Left ventricle myocardium superior (tissue), 1 donor: Measurements from ENCODE around the gene ENDOU. TPM values are rescaled to one million over a fixed set of nuclear protein-coding genes. Genes with fewer than 3 reads are reported as not detected.

ENCODE experiments used
- ATAC-seq: fragments of 200-7000 bp; cut with Tn5 transposase; one replicate; pipeline ENCODE4 v1.9.1; 2020; ENCODE audit warnings: mild to moderate bottlenecking, moderate library complexity
- DNase-seq: peaks from one replicate; pipeline ENCODE4 v3.0.0-alpha.2; 2020
- intact Hi-C: fragments of 100-400 bp; cut with micrococcal nuclease; formaldehyde crosslinking; loops from one replicate; pipeline ENCODE4 v1.11.0; 2022
- long read RNA-seq: library from polyadenylated mRNA; unstranded; transcript quantifications from one replicate; pipeline ENCODE4 v2.0.0, GENCODE V29; 2021
- total RNA-seq: library from RNA; stranded (reverse); fragmentation: NEBNext Ultra II Directional; extraction: Animal tissue kit (Norgen Biotek cat#: 25700); gene quantifications from one replicate; pipeline ENCODE4 v1.2.1, GENCODE V29; 2021
- donor health status: DM: no; HTN: yes; CAD: no; lungs with severe emphysema.

The ENDOU gene, protein sequence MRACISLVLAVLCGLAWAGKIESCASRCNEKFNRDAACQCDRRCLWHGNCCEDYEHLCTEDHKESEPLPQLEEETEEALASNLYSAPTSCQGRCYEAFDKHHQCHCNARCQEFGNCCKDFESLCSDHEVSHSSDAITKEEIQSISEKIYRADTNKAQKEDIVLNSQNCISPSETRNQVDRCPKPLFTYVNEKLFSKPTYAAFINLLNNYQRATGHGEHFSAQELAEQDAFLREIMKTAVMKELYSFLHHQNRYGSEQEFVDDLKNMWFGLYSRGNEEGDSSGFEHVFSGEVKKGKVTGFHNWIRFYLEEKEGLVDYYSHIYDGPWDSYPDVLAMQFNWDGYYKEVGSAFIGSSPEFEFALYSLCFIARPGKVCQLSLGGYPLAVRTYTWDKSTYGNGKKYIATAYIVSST
- total RNA-seq = 0.30 TPM
- long read RNA-seq = 0 reads

DNA sequence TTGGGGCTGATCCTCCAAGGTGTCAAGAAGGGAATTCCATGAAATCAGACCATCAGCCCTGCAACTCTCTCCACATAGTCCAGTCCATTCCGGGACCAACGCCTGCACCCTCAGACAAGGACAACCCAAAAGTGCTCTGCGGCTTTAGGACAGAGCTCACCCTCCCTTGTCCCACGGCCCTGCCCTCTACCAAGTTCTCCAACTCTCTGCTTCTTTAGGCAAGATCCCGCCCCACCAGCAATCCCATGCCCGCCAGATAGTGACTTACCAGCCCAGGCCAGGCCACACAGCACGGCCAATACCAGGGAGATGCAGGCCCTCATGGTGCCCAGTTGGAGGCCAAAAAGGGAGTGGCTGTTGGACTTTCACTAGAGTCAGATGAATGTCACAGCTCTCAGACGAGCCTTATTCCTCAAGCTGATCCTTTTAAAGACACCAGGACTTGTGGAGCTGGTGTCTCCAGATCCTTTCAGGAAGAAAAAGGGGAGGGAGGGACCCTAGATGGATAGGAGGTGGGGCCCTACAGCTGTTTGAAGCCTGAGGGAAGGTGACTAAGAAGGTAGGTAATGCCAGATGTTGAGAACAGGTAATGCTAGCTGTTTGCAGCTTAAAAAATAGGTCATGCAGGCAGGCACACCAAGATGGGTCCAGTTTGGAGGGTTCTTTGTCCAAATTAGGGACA lies at the start of gene ENDOU:
Gene ENDOU, minus strand, starts transcription at position 400 of the 682 bp plus-strand sequence. Its CDS starts 77 bp downstream, at position 323.
- no peak for ATAC-seq
- no peak for DNase-seq
- intact Hi-C loops = no loop called here

DNA sequence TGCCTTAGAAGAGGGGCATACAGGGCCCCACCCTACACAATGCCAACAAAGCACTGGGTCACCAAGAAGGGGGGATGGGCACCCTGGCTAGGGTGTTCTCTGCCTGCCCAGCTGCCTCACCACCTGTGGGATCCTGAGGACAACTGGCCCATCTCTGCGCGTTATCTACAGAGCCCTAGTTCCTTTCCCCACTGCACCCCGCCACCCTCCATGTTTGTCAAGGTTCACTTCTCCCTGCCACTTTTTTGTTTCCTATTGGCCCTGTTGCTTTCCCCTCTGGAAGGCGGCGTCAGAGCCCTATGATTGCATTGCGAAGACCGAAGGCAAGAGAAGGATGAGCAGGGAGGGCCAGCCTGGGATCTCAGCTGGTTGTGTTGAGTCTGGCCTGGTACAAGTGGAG lies 49.4 kb upstream of the ENDOU start:
- ATAC-seq = no peak
- intact Hi-C loops = loop anchor here (10.0 kb wide), 1 partner anchor 60 kb away; no protein-coding TSS in a partner anchor
- DNase-seq = no peak

DNA sequence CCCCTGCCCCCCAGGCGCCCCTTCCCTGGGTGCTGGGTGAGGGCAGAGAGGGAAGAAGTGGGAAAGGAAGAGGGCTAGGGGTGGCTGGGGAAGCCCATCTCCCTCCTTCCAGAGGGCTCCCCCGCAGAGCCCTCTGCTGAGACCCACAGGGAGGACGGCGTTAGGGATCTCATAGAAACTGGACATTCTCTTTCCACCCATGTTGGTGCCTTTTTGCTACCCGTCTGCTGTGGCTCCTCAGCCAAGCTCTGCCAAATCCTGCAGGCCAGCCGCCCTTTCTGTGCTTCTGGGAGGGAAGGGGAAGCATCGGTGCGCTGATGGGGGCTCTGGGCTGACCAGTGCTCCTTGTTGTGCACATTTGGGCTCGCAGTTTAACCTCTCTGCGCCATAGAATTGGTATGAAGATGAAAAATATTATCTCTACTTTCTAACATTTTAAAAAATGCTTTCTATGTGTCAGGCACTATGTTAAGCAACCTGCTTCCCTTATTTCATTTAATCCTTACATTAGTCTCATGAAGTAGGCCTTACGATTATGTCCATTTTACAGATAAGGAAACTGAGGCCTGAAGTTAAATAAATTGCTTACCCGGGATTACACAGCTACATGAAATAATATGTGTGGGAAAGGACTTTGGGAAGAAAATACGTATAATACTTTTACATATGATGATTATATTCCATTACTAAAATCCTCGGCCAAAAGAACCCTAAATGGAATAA lies 48.7 kb upstream of the ENDOU start:
- peak; percentile 30 for DNase-seq
- intact Hi-C loops = loop anchor here (10.0 kb wide), 1 partner anchor 61 kb away; no protein-coding TSS in a partner anchor
- ATAC-seq = peak; percentile 5

DNA sequence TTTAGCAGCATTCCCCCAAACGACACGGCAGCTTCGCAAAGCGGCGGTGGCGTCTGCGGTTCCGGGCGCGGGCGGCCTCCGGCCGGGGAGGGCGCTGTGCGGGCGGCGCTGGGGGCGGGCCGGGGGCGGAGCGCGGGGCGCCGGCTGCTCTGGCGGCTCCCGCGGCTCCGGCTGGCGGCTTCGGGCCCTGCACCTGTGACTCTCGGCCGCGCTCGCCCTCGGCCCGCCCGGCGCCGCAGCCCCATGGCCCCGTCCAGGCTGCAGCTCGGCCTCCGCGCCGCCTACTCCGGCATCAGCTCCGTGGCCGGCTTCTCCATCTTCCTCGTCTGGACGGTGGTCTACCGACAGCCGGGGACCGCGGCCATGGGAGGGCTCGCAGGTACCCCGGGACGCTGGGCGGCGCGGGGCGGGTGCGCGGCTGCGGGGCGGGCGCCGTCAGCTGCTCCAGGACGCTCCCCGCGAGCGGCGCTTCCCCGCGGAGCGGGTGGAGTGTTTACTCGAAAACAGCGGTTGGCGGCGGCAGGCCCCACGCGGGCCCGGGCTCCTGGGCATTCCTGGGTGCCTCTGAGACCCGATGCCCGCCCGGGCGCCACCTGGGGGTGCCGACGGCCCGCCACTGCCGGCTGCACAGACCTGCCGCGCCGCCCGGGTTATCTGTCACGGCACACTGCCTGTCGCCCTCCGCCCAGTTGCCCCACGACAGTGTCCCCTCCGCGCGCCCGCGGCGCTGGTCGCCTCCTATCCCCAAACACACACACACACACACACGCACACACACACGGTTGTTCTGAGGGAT lies 48.0 kb upstream of the ENDOU start, which contains the start of gene SLC48A1:
Gene SLC48A1, plus strand, starts transcription at position 177 of the 796 bp plus-strand sequence. Its CDS starts 67 bp downstream, at position 244.
- intact Hi-C loops = loop anchor here (10.0 kb wide), 1 partner anchor 62 kb away; no protein-coding TSS in a partner anchor
- DNase-seq = peak; percentile 90
- peak; percentile 84 for ATAC-seq

DNA sequence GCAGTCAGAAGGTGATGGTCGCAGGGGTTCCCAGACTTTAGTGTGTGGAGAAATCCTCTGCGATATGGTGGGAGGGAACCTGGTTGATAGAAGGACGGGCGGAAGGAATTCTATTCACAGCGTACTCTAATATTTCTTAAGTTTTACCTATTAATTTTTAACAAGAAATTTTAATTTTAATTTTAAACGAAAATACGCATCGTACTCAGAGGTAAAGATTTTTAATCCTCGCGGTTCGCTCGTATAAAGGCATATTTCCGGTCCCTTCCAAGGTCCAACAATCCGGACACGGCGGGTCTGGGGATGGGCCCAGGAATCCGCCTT lies 47.4 kb upstream of the ENDOU start:
- no peak for DNase-seq
- ATAC-seq = no peak
- intact Hi-C loops = loop anchor here (10.0 kb wide), 1 partner anchor 62 kb away; no protein-coding TSS in a partner anchor

DNA sequence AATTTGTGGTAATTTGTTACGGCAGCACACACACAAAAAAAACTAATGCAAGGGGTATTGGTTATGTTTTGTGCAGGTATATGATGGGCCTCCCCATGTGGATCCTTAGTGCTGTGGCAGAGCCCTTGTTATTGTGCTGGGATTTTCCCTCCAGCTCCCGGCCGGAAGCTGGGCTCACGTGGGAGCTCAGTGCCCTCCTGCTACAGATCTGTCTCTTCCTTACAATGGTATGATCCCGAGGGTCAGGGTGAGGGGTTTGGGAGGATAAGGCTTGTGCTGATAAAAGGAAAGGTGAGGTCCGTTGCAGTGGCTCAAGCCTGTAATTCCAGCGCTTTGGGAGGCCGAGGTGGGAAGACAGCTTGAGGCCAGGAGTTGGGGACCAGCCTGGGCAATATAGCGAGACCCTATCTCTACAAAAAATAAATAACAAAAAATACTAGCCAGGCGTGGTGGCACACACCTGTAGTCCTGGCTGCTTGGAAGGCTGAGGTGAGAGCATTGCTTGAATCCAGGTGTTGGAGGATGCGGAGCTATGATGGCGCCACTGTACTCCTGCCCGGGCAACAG lies 46.9 kb upstream of the ENDOU start:
- DNase-seq = peak; percentile 16
- intact Hi-C loops = loop anchor here (10.0 kb wide), 1 partner anchor 63 kb away; no protein-coding TSS in a partner anchor
- no peak for ATAC-seq

DNA sequence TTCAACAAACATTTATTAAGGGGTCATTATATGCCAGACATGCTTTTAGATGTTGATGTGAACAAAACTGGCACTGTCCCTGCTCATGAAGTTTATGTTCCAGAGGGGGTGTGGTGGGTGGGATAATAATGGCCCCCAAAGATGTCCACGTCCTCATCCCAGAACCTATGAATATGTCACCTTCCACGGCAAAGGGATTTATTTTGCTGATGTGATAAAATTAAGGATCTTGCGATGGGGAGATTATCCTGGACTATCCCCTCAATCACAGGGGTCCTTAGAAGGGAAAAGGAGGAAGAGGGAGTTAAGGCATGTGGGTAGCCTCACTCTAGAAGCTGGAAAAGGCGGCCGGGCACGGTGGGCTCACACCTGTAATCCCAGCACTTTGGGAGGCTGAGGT lies 46.0 kb upstream of the ENDOU start:
- no peak for DNase-seq
- no peak for ATAC-seq
- intact Hi-C loops = loop anchor here (10.0 kb wide), 1 partner anchor 63 kb away; no protein-coding TSS in a partner anchor

DNA sequence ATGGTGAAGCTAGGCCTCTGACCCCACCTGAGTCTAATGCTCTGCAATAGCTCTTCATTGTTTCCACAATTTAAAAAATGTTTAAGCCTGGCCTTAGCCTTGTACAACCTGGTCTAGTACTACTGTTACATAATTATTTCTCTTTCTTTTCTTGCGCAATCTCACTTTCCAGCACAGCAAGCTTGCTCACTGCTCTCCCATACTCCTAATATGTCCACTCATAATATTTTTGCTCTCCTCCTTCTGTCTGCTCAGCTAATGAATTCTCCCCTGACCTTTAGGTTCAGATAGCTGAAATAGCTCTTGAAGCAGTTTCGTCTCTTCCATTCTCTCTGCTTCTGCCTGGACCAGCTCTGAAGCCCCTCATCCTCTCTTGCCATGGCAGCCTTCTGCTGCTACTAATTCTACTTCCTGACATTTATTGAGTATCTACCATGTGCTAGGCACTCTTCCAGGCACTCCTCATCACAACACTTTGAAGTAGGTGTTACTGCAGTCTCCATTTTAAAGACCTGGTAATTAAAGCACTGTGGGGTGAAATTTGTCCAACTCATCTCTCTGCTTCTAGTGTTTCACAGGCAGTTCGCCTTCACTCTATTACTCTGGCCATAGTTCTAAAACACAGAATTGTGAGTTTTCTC lies 44.9 kb upstream of the ENDOU start:
- ATAC-seq (no peak), DNase-seq (no peak)
- intact Hi-C loops = loop anchor here (10.0 kb wide), 1 partner anchor 65 kb away; no protein-coding TSS in a partner anchor

DNA sequence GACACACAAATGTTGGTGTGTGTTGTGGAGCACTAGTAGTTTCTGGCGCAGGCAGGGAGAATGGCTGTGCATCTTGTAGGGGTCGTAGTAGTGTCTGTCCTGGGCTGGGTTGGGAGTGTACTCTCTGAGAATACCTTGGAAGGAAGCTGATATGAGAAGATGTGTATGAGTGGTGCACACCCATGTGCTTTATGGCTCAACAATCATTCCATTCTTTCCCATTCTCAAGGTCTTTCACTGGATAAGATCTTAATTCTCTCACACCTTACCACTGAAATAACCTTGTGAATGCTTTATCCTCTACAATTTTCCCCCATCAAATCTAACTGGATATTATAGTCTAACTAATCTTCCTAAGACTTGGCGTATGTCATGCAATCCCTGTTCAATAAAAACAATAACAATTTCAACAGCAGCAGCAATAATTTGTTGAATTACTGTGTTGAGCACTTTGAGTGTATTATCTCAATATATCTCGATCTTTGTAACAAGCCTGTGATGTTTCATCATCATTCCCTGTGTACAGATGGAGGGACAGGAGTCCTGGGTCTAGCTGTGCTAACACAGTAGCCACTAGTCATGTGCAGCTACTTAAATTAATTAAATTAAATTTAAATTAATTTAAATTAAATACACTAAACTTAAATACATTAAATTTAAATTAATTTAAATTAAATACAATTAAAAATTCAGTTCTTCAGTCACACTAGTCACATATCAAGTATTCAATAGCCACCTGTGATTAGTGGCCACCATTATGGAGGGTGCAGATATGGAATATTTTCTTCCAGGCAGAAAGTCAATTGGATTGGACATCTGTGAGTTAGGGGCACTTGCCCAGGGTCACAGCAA lies 44.2 kb upstream of the ENDOU start:
- DNase-seq (no peak), ATAC-seq (no peak)
- intact Hi-C loops = loop anchor here (5.0 to 10.0 kb wide), 2 partner anchors 52 to 65 kb away; no protein-coding TSS in a partner anchor

DNA sequence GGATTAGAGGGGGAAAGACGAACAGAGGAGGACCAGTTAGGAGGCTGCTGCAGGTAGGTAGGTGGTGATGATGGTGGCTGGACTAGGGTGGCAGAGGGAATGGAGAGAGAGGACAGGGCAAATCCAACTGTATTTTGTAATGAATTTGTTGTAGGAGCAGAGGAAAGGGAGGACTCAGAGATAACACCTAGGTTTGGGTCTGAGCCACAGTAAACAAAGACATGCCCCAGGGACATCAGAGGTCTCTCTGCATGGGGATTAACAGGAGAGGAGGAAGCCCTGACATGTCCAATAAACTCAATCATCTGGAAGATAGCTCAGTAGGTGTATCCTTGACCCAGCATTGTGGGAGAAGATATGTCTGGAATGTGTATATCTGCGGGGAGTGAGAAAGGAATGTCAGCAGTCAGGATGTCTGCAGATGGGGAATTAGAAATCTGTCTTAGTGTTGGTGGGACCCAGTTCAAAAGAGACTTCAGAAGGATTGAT lies 43.1 kb upstream of the ENDOU start:
- no peak for ATAC-seq
- no peak for DNase-seq
- intact Hi-C loops = loop anchor here (5.0 kb wide), 1 partner anchor 51 kb away; no protein-coding TSS in a partner anchor

DNA sequence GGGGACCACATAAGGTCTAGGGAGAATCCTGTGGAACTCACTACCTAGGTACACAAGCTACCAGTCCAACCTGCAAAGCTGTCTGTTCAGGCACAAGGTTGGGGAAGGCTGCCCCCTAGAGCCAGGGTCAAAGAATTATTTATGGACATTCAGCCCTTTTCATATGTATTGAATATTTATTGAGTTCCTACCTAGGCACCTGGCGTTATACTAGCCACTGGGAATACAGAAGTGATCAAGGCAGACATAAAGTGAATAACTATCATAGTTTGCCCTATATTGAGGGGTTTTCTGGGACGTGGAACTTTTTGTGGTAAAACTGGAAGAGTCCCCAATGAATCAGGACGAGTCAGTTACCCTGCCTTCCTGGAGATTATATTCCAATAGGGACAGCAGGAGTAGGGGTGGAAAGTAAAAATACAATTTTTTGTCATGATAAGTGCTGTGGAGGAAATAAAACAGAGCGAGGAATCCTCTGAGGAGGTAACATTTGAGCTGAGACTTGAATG lies 42.0 kb upstream of the ENDOU start:
- intact Hi-C loops = loop anchor here (5.0 kb wide), 1 partner anchor 50 kb away; no protein-coding TSS in a partner anchor
- DNase-seq (no peak), ATAC-seq (peak; percentile 49)

DNA sequence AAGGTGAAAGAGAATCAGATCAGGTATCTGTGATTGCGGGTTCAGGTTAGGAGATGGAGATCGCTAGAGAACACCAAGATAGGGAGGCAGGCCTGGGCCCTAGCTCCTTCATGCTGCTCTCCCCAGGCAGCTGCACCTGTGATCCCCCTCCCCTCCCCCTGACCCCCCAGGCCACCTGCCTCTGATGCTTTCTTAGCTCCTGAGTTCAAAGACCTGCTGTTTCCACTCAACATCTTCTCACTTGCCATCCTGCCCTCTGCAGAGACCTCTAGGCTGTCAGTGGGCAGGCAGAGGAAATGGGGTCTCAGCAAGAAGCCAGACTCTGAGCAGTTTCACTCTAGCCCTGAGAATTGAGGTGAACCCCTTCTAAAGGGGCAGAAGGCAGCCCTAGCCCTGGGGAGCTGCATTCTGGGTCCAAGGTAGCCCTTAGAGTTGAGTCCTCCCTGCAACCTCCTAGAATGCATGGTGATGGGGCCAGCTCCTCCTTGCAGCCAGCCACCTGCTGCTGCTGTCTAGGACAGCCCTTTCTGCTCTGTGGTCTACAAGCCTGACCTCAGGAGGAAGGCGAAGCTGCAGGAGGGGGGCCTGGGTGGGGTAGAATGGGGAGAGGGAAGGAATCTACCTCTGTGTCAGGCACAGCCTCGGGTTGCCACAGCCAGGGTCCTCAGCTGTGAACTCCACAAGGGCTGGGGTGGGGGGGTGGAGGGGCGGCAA lies 41.4 kb upstream of the ENDOU start:
- ATAC-seq (no peak), DNase-seq (peak; percentile 25)
- intact Hi-C loops = loop anchor here (5.0 kb wide), 1 partner anchor 49 kb away; no protein-coding TSS in a partner anchor

DNA sequence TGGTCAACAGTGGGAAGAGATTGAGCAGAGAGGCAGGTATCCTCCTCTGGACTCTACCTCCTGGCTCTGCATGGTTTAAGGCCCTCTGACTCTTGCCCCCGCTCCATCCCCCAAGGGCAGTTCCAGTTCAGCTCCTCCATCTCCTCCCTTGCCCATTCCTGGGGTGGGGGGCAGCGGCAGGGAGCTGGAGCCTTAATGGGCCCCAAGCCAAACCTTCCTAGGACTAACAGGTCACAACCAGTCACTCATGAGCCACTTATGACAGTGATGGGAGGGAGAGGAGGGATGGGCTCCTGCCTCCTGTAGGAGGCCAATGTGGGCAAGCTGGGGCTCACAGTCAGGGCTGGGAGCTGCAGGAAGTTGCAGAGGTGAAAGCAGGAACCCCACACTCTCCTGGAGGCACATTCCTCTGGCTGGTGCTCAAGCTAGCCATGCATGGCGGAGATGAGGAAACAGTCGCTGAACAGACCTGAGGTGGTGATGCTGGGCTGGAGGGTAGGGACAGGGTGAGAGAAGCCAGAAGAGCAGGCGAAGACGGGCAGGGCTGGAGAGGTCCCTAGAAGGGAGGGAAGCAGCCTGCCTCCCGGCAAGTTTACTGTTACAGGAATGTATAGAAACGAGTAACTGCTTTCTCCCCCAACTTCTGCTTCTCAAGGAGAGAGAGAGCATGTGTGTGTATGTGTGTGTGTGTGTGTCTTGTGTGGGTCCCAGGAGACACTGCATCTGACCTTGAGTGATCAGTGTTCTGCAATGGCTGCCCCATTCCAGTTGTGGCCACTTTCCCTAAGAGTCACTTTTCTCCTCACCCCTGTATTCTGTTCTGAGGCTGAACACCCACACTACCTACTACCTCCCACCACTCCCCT lies 38.4 kb upstream of the ENDOU start:
- ATAC-seq = no peak
- no peak for DNase-seq
- intact Hi-C loops = no loop called here

DNA sequence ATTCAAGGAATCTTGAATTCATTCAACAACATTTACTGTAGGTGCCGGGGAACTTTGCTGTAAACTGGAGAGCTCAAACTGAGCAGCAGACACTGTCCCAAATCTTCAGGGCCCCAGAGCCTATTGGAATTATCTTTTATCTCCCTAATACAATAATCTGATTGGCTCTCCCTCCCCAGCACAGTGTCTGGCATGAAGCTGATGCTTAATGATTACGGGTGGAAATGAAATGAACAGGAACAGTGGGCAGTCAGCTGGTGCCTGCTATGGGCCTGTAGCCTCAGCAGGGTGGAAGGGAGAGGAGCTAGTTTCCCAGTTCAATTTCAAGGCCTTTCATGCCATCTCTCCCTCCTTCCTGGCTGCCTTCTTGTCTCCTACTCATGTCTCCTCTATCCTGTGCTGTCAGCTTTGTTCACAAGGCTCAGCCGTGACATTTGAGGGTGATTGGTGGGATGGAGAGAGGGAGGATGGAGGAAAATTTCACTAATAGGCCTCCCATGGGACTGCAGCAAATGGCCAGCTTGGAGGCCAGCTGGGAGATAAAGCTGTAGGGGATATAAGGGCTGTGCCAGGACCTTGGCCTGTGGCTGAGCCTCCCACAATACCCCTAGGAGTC lies 37.7 kb upstream of the ENDOU start:
- DNase-seq (no peak), ATAC-seq (no peak)
- intact Hi-C loops = no loop called here
